Limb (tissue), 2 donors: ENCODE measurements around the gene BLOC1S3.

Source experiments
- DNase-seq, 2 donors: peaks; one replicate each; pipeline ENCODE4 v3.0.0-alpha.2; 2016; ENCODE audit errors: extremely low spot score in 2 of 2

Gene BLOC1S3, protein sequence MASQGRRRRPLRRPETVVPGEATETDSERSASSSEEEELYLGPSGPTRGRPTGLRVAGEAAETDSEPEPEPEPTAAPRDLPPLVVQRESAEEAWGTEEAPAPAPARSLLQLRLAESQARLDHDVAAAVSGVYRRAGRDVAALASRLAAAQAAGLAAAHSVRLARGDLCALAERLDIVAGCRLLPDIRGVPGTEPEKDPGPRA

DNA sequence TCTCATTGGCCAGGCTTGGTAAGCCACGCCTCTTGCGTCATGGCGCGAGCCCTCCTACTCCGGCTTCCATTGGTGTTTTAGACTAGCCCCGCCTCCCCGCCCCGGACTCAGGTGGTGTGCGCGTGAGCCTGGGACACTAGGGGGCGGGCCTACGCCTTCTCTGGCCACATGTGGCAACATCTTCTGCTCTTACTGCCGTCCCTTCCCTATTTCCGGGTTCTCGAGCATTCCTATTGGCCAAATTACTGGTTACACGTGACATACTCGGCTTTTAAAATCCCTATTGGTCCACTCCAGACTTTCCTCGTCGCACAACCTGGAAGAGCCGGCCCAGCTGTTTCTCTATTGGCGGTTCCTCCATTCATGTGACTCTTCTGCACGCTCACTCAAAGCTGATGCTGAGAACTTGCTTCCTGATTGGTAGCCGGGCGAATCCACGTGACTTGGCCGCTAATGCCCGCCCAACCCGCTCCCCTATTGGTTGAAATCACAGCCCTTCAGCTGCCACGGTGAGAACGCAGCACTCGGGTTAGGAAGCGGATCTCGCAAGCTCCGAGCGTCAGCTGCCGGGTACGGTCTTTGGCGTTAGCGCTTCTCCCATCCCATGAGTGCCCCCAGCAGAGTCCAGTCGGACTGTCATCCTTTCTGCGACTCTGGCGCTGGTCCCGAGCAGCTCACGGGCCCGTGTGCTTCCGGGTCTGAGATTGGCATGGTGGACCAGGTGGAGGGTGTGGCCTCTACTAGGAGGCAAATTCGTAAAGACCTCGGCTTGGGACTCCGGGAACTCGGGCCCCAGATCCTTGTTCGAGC is at the start of gene BLOC1S3:
Gene BLOC1S3 (plus strand): TSS at position 523 of the 810 bp plus-strand sequence. CDS start 513 bp downstream, outside the sequence.
- DNase-seq: peak; percentile 100

DNA sequence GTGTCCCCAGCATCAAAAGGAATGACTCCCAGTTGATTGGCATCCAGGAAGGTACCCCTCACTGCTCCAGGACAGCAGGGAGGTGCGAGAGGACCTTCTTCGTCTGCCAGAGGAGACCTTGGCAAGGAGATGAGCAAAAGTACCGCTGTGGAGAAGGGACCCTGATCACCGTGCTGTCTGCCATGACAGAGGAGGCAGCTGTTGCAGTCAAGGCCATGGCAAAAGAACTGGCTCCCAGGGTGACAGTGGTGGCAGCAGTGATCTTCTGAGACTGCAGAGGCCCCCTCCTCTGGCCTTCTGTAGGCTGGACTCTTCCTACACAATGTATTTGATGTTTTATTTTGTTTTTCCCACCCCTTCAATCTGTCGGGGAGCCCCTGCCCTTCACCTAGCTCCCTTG is 49.8 kb upstream of the BLOC1S3 start:
- DNase-seq: no peak

DNA sequence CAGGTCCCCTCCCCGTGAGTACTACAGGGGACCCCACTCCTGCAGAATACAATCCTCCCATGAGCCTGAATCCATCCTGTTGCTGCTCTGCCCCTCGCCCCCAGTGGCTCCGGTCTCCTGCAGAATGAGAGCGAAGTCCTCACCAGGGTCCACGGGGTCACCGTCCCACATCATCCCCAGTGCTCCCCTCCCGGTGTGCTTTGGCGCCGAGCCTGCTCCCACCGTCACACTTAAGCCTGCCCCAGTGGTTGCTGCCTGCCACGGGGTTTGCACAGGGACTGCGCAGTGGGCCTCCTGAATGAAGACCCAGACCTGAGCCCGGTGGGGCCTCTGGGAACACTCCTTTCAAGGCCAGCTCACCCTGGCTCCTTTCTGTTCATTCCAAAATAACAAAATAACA is 48.3 kb upstream of the BLOC1S3 start:
- no peak for DNase-seq

DNA sequence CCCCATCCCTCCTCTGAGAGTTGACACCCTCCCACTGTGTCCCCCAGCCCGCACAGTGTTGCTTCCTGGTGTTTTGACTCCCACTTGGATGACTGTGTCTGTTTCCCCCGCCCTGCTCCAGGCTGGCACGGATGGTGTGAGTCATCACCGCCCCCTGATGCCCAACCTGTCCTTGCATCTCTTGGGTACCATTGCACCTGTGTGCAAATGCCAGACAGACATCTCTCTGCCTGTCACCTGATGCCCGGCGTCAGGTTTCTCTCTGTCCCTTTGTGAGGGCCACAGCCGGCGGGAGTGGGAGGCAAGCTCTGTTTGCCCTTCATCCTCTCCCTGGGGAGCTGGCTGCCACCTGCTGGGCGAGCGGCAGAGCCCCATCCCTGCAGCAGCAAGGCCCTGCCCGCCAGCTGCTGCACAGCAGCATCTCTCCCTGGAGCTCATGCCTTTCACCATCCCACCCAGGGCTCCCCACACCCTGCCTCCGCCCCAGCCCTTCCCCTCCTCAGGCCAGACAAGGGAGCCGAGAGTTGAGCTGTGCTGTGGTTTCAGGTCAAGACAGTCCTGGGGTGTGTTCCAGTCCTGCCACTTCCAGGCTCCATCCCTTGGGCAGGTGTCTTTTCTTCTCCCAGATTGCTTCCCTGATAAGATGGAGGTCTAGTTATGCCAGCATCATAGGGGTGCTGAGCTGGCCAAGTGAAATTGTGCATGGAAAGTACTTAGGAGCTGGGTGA is 47.5 kb upstream of the BLOC1S3 start:
- peak in 1 of 2 donors; percentile 27 for DNase-seq

DNA sequence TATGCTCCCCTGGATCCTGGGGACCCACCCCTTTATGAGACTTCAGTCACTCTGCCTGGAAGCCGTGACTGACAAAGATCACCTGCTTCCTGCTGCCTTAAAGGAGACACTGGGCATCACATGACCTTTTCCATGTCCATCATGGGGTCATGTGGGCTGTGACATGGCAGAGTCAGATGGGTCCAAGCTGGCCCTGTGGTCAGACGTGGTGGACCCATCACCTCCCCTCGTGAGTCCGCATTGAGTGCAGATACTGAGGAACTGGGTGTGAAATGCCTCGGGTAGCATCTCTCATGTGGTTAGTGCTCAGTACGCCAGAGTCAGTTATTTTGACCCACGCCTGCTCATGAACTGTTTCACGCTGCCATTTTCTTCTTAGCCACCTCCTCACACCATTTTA is 44.9 kb upstream of the BLOC1S3 start:
- DNase-seq: no peak

DNA sequence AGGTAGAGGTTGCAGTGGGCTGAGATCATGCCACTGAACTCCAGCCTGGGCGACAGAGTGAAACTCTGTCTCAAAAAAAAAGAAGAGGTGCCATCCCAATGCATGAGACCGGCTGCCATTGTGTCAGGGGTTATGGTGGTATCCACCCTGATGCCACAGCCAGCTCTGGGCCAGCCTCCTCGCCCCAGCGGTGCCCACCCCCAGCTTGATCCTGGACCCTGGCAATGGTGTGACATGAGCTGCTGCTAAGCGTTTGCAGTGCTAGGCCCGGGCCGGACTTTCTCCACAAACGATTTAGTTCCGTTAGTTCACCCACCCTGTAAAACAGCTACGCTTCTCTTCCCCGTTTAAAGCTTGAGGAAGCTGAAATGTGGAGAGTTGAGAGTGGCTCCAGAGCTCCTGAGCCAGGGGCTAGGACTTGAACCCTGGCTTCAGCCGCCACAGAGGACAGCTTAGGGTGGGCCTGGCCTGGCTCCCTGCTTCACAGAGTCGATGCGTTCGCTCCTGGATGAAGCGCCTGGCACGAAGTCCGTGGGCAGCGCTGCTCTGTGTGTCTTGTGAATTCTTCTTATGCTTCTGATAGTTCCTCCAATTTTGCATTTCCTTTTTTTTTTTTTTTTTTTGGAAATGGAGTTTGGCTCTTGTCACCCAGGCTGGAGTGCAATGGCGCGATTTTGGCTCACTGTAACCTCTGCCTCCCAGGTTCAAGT is 43.3 kb upstream of the BLOC1S3 start:
- DNase-seq: no peak

DNA sequence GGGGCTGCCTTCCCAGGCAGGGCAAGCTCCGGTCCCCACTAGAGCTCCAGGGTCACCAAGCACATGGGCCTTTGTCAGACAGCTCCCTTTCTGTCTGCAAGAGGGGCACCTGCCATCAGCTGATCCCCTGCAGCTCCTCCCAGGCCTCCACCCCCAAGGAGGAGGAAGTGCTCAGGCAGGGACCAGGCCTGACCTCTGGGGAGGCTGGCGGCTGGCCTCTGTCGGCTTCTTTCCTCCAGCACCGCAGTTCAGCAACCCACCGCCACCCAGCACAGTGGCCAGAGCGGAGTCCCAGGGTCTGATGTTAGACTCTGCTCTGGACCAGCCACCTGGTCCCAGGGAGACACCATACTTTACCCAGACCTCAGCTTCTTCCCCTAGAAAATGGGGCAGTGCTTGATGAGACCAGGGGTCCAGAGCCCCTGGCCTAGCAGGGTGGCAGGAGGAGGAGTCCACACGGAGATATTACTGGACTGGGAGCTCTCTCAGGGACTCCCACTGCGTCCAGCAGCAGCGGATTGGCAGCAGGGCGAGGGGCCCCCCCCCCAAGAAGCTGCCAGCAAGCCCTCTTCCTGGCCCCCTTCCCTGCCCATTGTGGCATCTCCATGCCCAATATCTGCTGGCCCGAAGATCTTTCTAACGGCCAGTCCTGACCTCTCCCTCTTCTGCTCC is 41.9 kb upstream of the BLOC1S3 start:
- no peak for DNase-seq

DNA sequence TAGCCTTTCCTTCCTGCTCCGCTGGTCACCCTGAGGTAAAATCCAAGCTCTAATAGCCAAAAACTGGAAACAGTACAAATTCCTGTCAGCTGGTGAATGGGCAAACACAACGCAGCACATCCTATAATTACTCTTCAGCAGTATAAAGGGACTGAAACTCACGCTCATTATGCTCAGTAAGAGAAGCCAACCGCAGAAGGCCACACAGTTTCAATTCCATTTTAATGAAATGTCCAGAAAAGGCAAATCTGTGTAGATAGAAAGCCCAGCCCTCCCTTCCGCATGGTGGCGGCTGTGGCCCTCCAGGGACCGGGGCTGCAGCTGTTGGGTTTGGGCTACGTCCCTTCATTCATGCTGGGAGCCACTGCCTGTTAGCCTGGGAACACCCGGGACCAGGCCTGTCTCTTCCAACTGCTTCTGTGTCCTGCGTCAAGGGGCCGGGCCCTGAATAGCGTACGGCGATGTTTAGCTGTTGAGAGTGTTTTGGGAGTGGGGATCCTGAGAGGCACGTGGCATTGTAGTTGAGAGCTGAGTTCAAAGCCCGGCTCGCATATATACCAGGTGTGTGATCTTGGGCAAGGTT is 41.3 kb upstream of the BLOC1S3 start:
- peak in 1 of 2 donors; percentile 33 for DNase-seq

DNA sequence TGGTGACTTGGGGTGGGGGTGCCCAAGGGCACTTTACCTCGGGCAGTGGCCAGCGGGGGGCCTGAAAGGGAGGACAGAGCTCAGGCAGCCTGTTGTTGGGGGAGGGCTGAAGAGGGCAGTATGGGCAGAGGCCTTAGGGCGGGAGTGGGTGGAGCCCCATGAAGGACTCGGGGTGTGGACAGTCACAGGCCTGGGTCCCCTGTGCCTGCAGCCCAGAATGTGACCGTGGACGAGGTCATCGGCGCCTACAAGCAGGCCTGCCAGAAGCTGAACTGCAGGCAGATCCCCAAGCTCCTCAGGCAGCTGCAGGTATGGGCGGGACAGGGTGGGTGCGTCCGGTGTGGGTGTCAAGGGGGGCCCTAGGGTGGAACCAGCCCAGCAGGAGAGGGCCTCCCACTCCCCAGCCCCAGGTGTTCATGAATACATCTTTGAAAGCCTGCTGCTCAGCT is 40.3 kb upstream of the BLOC1S3 start:
- no peak for DNase-seq

DNA sequence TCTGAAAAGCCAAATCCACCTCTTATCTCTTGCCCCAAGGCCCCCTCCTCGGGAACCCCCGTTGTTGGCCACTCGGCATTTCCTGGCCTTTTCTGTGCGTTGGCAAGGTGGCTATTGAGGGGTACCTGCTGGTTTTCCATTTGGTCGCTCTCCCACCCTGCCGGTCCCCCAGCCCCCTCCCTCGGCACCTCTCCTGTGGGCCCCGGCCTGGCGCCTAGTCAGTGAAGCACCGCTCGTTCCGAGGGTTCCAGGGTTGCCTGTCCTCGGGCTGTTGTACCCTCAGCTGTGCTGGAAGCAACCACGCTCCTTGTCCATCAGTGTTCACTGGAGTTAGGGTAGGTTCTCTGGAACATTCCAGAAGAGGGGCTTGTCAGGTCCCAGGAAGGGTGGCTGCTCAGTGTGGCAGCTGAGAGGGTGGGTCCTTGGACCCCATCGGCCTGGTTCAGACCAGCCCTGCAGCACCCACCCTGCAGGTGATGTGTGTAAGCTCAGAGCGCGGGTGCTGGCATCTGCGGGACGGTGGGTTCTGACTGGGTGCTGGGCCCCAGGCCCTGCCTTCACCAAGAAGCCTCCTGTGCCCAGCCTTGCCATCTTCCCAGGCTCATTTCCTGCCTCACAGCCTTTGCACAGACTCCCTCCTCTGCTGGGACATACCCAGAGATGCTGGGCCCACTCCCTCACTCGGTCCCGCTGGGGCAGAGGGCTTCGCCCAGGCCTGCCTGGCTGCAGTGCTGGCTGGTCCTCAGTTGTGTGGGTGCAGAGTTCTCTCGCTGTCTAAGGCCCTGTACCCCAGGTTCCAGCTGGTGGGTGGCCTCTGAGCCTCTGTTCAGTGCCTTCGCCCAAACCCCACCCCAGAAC is 39.1 kb upstream of the BLOC1S3 start:
- no peak for DNase-seq

DNA sequence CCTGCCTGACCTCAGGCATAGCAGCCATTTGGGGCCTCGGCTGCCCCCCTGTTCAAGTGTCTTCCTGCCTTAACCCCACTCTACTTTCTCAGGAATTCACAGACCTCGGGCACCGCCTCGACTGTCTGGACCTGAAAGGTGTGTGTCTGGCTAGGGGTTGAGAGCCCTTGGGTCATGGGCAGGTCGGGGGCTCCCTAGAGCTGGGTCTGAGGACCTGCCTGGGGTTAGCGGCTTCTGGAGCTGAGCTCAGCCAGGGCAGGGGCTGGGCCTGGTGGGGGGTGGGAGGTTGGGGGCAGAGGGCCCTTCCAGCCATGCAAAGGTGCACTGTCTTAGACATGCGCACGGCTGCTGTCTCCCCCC is 38.5 kb upstream of the BLOC1S3 start:
- DNase-seq: no peak

DNA sequence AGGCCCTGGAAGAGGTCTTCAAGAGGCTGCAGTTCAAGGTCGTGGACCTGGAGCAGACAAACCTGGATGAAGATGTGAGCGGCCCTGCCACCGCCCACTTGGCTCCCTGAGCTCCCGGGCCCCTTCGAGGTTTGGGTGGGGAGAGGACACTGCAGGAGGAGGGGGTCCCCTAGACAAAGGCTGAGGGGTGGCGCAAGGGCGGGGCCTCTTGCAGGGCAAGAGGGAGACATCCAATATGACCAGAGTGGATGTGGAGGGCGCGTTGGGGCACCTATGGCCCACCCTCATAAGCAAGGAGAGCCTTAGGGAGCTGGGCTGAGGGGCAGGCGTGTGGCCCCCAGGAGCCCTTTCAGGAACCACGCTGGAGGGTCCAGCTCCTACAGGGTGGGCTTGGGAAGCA is 38.1 kb upstream of the BLOC1S3 start:
- no peak for DNase-seq

DNA sequence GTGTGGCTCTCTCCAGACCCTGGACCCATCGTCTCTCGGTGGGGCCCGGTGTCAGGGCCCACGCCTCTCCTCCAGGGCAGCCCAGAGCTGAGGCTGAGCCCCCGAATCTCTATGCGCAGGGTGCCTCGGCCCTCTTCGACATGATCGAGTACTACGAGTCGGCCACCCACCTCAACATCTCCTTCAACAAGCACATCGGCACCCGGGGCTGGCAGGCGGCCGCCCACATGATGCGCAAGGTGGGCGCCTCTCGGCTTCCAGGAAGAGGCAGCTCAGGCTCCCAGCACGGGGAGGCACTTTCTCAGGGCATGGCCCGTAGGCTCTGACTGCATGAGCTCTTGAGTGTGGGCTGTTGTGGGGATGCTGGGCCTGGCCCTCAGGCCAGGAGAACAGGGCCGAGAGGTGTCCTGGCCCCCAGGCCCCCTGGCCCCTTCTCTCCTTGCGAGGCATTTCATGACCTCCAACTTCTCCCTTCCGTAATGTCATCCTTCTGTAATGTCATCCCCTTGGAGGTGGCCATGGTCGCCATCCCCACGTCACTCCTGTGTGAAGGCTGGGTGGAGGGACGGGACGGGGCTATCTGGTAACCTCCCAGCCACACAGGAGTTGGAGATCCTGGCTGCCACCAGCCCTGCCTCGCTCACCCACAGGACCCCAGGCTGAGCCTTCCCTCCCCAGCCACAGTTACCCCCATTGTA is 37.2 kb upstream of the BLOC1S3 start:
- no peak for DNase-seq

DNA sequence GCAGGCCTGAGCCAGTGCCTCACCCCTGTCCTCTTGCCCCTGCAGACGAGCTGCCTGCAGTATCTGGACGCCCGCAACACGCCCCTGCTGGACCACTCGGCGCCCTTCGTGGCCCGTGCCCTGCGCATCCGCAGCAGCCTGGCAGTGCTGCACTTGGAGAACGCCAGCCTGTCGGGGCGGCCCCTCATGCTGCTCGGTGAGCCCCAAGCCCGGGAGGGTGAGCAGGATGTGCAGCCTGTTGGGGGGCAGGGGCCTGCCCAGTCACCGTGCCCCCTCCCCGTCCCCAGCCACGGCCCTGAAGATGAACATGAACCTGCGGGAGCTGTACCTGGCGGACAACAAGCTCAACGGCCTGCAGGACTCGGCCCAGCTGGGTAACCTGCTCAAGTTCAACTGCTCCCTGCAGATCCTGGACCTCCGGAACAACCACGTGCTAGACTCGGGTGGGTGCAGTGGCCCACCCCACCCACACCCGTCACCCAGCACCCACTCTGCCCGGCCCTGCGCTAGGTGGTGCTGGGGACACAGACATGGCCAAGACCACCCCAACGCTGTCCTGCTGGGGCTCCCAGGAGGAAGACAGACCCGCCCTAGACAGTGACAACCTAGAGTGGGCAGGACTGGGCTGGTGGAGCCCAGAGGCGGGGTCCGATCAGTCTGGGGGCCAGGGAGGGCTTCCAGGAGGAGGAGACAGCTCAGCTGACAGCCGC is 36.4 kb upstream of the BLOC1S3 start:
- no peak for DNase-seq

DNA sequence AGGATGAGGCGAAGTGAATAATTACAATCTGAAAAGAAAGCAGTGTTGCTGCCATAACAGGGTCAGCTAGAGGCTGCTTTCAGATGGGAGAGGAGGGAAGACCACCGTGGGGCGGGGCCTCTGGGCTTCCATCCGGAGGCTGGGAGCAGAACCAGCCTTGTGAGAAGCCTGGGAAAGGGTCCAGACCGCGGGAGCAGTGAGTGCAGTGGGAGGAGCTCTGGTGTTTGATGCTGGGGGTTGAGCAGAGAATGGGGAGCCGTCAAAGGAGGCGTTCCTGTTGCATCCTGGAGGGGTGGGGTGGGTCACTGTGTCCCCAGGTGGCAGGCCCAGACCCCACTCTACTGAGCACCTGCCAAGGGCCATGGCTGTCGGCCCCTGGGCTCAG is 35.9 kb upstream of the BLOC1S3 start:
- DNase-seq: no peak

DNA sequence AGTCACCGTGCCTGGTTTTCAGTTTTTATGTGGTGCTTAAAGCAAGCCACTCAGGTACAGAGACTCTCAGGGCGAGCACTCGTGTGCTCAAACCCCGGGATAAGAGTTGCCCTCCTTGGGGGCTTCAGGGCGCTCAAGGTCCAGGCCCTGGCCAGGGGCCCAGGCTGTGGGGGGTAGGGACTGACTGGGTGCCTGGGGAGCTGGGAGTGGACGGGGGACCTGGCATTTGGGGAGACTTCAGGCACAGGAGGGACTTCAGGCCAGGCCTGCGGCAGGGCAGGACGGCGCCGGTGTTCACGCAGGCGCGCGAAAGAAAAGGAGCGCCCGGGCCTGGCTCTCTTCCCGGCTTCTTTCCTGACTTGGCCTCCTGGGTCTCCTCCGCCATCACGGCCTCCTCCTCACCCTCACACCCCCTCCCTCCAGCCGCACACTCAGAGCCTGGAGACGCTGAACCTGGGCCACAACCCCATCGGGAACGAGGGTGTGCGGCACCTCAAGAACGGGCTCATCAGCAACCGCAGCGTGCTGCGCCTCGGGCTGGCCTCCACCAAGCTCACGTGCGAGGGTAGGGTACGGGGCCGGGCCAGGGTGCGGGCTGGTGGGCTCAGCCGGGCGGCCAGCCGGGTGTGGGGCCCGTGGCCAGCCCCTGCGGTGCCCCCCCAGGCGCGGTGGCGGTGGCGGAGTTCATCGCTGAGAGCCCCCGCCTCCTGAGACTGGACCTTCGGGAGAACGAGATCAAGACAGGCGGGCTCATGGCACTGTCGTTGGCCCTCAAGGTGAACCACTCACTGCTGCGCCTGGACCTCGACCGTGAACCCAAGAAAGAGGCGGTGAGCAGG is 33.9 kb upstream of the BLOC1S3 start:
- DNase-seq: no peak

DNA sequence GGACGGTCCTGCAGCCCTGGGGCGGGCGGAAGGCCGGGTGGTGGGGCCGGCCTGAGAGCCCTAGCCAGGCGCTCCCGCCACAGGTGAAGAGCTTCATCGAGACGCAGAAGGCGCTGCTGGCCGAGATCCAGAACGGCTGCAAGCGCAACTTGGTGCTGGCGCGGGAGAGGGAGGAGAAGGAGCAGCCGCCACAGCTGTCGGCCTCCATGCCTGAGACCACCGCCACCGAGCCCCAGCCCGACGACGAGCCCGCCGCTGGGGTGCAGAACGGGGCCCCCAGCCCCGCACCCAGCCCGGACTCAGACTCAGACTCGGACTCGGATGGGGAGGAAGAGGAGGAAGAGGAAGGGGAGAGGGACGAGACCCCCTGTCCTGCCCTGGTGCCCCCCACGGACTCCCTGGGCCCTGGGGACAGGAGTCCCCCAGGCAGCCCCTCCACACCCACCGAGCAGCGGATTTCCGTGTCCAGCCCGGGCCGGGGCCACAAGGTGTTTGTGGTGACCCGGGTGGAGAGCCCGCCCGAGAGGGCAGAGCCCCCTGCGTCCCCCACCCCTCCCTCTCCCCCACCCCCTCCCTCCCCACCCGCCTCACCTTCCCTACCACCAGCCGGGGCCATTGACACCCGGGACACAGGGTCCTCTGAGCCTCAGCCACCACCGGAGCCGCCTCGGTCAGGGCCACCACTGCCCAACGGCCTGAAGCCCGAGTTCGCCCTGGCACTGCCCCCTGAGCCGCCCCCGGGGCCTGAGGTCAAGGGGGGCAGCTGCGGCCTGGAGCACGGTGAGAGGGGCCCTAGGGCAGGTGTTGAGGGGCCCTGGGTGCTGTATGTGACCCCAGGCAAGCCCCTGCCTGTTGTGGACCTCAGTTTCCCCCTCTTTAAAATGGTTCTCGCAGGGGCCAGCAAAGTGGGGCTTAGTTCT is 33.1 kb upstream of the BLOC1S3 start:
- DNase-seq: no peak
